ENCODE data around the gene ARHGAP33.

ARHGAP33 gene

GRCh38 chr19:35775298-35776101 is at the start of gene ARHGAP33:
TSS of gene ARHGAP33 (plus strand) at chr19:35775564. CDS start at chr19:35775659, 95 bp downstream.
- peak within 1 kb of the TSS; percentile 55 to 57 for H3K9ac ChIP-seq (ENCODE audit: low read length in 2 of 2)
- H3K9me3 ChIP-seq (ENCODE audit: control insufficient read depth in 2 of 2, low read length in 2 of 2): no peaks in the 10 kb centered on the region
- no peak within 1 kb of the TSS for H3K27ac ChIP-seq (ENCODE audit: low read length)
- no peaks in the 10 kb centered on the region for H3K27me3 ChIP-seq (ENCODE audit: control insufficient read depth in 1 of 2, insufficient read depth in 2 of 2, low read length in 2 of 2)
- H3K4me3 ChIP-seq (ENCODE audit: low read length in 2 of 2): peak within 1 kb of the TSS; percentile 62 to 80
- peaks cover 21% of the 10 kb centered on the region for H3K4me1 ChIP-seq (ENCODE audit: control insufficient read depth, insufficient read depth, low read length)
- peaks cover 4 to 6% of the 10 kb centered on the region in 2 donors for H3K36me3 ChIP-seq (ENCODE audit: control insufficient read depth in 2 of 2, insufficient read depth in 2 of 2, low read length in 2 of 2)

- no peak overlapping the region for H3K4me3 ChIP-seq (ENCODE audit: low read length in 2 of 2)
- H3K9me3 ChIP-seq (ENCODE audit: control insufficient read depth in 2 of 2, low read length in 2 of 2): no peaks in the 10 kb centered on the region
- no peak overlapping the region for H3K9ac ChIP-seq (ENCODE audit: low read length in 2 of 2)
- H3K4me1 ChIP-seq (ENCODE audit: control insufficient read depth, insufficient read depth, low read length): no peaks in the 10 kb centered on the region
- no peak overlapping the region for H3K27ac ChIP-seq (ENCODE audit: low read length)
- H3K36me3 ChIP-seq (ENCODE audit: control insufficient read depth in 2 of 2, insufficient read depth in 2 of 2, low read length in 2 of 2): peaks cover 87 to 90% of the 10 kb centered on the region in 2 donors
- no peaks in the 10 kb centered on the region for H3K27me3 ChIP-seq (ENCODE audit: control insufficient read depth in 1 of 2, insufficient read depth in 2 of 2, low read length in 2 of 2)
Measured at GRCh38 chr19:35727053-35727955, 48.1 kb upstream of the ARHGAP33 start.

GRCh38 chr19:35727956-35728706 is 47.2 kb upstream of the ARHGAP33 start:
- no peak overlapping the region for H3K4me3 ChIP-seq (ENCODE audit: low read length in 2 of 2)
- H3K9me3 ChIP-seq (ENCODE audit: control insufficient read depth in 2 of 2, low read length in 2 of 2): no peaks in the 10 kb centered on the region
- H3K27me3 ChIP-seq (ENCODE audit: control insufficient read depth in 1 of 2, insufficient read depth in 2 of 2, low read length in 2 of 2): no peaks in the 10 kb centered on the region
- no peak overlapping the region for H3K9ac ChIP-seq (ENCODE audit: low read length in 2 of 2)
- H3K36me3 ChIP-seq (ENCODE audit: control insufficient read depth in 2 of 2, insufficient read depth in 2 of 2, low read length in 2 of 2): peaks cover 79 to 82% of the 10 kb centered on the region in 2 donors
- no peaks in the 10 kb centered on the region for H3K4me1 ChIP-seq (ENCODE audit: control insufficient read depth, insufficient read depth, low read length)
- no peak overlapping the region for H3K27ac ChIP-seq (ENCODE audit: low read length)

GRCh38 chr19:35729021-35729420 is 46.3 kb upstream of the ARHGAP33 start:
- H3K36me3 ChIP-seq (ENCODE audit: control insufficient read depth in 2 of 2, insufficient read depth in 2 of 2, low read length in 2 of 2): peaks cover 76 to 78% of the 10 kb centered on the region in 2 donors
- no peaks in the 10 kb centered on the region for H3K27me3 ChIP-seq (ENCODE audit: control insufficient read depth in 1 of 2, insufficient read depth in 2 of 2, low read length in 2 of 2)
- H3K9me3 ChIP-seq (ENCODE audit: control insufficient read depth in 2 of 2, low read length in 2 of 2): no peaks in the 10 kb centered on the region
- H3K4me1 ChIP-seq (ENCODE audit: control insufficient read depth, insufficient read depth, low read length): no peaks in the 10 kb centered on the region
- H3K4me3 ChIP-seq (ENCODE audit: low read length in 2 of 2): no peak overlapping the region
- no peak overlapping the region for H3K27ac ChIP-seq (ENCODE audit: low read length)
- H3K9ac ChIP-seq (ENCODE audit: low read length in 2 of 2): no peak overlapping the region

- Histone ChIP-seq H3K4me3 (ENCODE audit: low read length in 2 of 2) (no peak overlapping the region), H3K36me3 (ENCODE audit: control insufficient read depth in 2 of 2, insufficient read depth in 2 of 2, low read length in 2 of 2) (peaks cover 71 to 76% of the 10 kb centered on the region in 2 donors), H3K9ac (ENCODE audit: low read length in 2 of 2) (no peak overlapping the region), H3K27ac (ENCODE audit: low read length) (no peak overlapping the region), H3K27me3 (ENCODE audit: control insufficient read depth in 1 of 2, insufficient read depth in 2 of 2, low read length in 2 of 2) (no peaks in the 10 kb centered on the region), H3K4me1 (ENCODE audit: control insufficient read depth, insufficient read depth, low read length) (no peaks in the 10 kb centered on the region), H3K9me3 (ENCODE audit: control insufficient read depth in 2 of 2, low read length in 2 of 2) (no peaks in the 10 kb centered on the region)
Measured at GRCh38 chr19:35729763-35730162, 45.6 kb upstream of the ARHGAP33 start.

GRCh38 chr19:35730326-35730725 is 45.0 kb upstream of the ARHGAP33 start:
- Histone ChIP-seq H3K36me3 (ENCODE audit: control insufficient read depth in 2 of 2, insufficient read depth in 2 of 2, low read length in 2 of 2) (peaks cover 71 to 75% of the 10 kb centered on the region in 2 donors), H3K9me3 (ENCODE audit: control insufficient read depth in 2 of 2, low read length in 2 of 2) (no peaks in the 10 kb centered on the region), H3K4me1 (ENCODE audit: control insufficient read depth, insufficient read depth, low read length) (no peaks in the 10 kb centered on the region), H3K4me3 (ENCODE audit: low read length in 2 of 2) (no peak overlapping the region), H3K27me3 (ENCODE audit: control insufficient read depth in 1 of 2, insufficient read depth in 2 of 2, low read length in 2 of 2) (no peaks in the 10 kb centered on the region), H3K9ac (ENCODE audit: low read length in 2 of 2) (no peak overlapping the region), H3K27ac (ENCODE audit: low read length) (no peak overlapping the region)

- no peak overlapping the region for H3K27ac ChIP-seq (ENCODE audit: low read length)
- H3K9ac ChIP-seq (ENCODE audit: low read length in 2 of 2): no peak overlapping the region
- H3K9me3 ChIP-seq (ENCODE audit: control insufficient read depth in 2 of 2, low read length in 2 of 2): no peaks in the 10 kb centered on the region
- H3K27me3 ChIP-seq (ENCODE audit: control insufficient read depth in 1 of 2, insufficient read depth in 2 of 2, low read length in 2 of 2): no peaks in the 10 kb centered on the region
- no peaks in the 10 kb centered on the region for H3K4me1 ChIP-seq (ENCODE audit: control insufficient read depth, insufficient read depth, low read length)
- H3K36me3 ChIP-seq (ENCODE audit: control insufficient read depth in 2 of 2, insufficient read depth in 2 of 2, low read length in 2 of 2): peaks cover 65 to 70% of the 10 kb centered on the region in 2 donors
- no peak overlapping the region for H3K4me3 ChIP-seq (ENCODE audit: low read length in 2 of 2)
Measured at GRCh38 chr19:35731353-35731752, 44.0 kb upstream of the ARHGAP33 start.

- no peak overlapping the region for H3K27ac ChIP-seq (ENCODE audit: low read length)
- H3K9ac ChIP-seq (ENCODE audit: low read length in 2 of 2): no peak overlapping the region
- H3K9me3 ChIP-seq (ENCODE audit: control insufficient read depth in 2 of 2, low read length in 2 of 2): no peaks in the 10 kb centered on the region
- H3K36me3 ChIP-seq (ENCODE audit: control insufficient read depth in 2 of 2, insufficient read depth in 2 of 2, low read length in 2 of 2): peaks cover 60 to 70% of the 10 kb centered on the region in 2 donors
- H3K4me1 ChIP-seq (ENCODE audit: control insufficient read depth, insufficient read depth, low read length): no peaks in the 10 kb centered on the region
- H3K4me3 ChIP-seq (ENCODE audit: low read length in 2 of 2): no peak overlapping the region
- no peaks in the 10 kb centered on the region for H3K27me3 ChIP-seq (ENCODE audit: control insufficient read depth in 1 of 2, insufficient read depth in 2 of 2, low read length in 2 of 2)
Measured at GRCh38 chr19:35731779-35732405, 43.5 kb upstream of the ARHGAP33 start.

- H3K36me3 ChIP-seq (ENCODE audit: control insufficient read depth in 2 of 2, insufficient read depth in 2 of 2, low read length in 2 of 2): peaks cover 53 to 65% of the 10 kb centered on the region in 2 donors
- no peak overlapping the region for H3K9ac ChIP-seq (ENCODE audit: low read length in 2 of 2)
- no peak overlapping the region for H3K27ac ChIP-seq (ENCODE audit: low read length)
- H3K27me3 ChIP-seq (ENCODE audit: control insufficient read depth in 1 of 2, insufficient read depth in 2 of 2, low read length in 2 of 2): no peaks in the 10 kb centered on the region
- no peaks in the 10 kb centered on the region for H3K9me3 ChIP-seq (ENCODE audit: control insufficient read depth in 2 of 2, low read length in 2 of 2)
- no peaks in the 10 kb centered on the region for H3K4me1 ChIP-seq (ENCODE audit: control insufficient read depth, insufficient read depth, low read length)
- no peak overlapping the region for H3K4me3 ChIP-seq (ENCODE audit: low read length in 2 of 2)
Measured at GRCh38 chr19:35732540-35733179, 42.7 kb upstream of the ARHGAP33 start.
